ENCODE data around the gene ATP5F1D. TPM values are rescaled to one million over a fixed set of nuclear protein-coding genes. Genes with fewer than 3 reads are reported as not detected.

Gene ATP5F1D
- total and polyA plus RNA-seq, 2 donors (not counting 1 experiment from before 2014, with no cell fraction given), result 150 to 166 TPM

DNA sequence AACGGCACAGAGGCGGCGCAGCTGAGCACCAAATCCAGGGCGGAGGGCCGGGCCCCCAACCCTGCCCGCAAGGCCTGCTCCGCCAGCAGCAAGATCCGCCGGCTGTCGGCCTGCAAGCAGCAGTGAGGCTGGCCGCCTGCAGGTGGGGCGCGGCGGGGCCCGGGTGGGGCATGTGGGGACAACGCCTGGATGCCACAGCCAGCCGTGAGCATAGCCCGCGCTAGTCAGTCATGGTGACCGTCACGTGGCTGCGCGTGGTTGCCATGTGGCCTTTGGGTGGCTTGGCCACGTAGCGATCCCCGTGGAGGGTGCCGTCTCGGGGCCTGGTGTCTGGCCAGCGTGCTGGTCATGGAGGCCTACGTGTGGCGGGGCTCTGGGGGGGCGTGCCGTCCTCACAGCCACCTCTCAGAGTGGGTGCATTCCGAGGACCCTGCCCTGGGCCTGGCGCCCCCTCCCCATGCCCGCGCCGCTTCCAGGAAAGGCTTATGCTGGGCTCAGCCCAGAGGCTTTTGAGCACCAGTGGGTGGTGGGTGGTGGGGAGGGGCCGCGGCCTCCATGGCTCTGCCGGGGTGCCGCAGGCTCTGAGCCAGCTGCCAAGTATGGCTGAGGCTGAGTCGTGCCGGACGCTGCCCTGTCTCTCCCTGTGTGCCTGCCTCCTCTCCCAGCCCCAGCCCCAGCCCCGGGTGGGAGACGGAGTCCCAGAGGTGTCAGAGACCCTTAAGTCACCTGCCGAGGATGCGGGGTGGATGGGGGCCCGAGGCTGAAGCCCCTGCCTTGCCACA is 14.8 kb upstream of the ATP5F1D start:
- Histone ChIP-seq H3K4me1 (ENCODE audit: control insufficient read depth in 2 of 2, insufficient read depth in 2 of 2, low read length in 2 of 2) (no peaks in the 10 kb centered on the region), H3K27me3 (replicated peaks in 1 of 4; ENCODE audit: control extremely low read depth in 1 of 4, control insufficient read depth in 3 of 4, insufficient read depth in 4 of 4, low read length in 3 of 4) (no peaks in the 10 kb centered on the region), H3K27ac (ENCODE audit: low read length in 2 of 2) (no peak overlapping the region), H4K20me1 (ENCODE audit: control insufficient read depth, insufficient read depth, low read length, poor library complexity, severe bottlenecking) (peaks cover 14% of the 10 kb centered on the region), H3K36me3 (replicated peaks in 1 of 2; ENCODE audit: control extremely low read depth in 1 of 2, control insufficient read depth in 1 of 2, extremely low read depth in 1 of 2, insufficient read depth in 2 of 2, low read length in 1 of 2) (peaks cover 0 to 26% of the 10 kb centered on the region in 2 experiments), H2AFZ (ENCODE audit: insufficient read depth, low read depth, low read length, poor library complexity, severe bottlenecking) (no peak overlapping the region), H3K9ac (ENCODE audit: low read length) (no peak overlapping the region), H3K4me2 (replicated peaks; ENCODE audit: low read depth, low read length, poor library complexity, severe bottlenecking) (no peak overlapping the region), H3K9me3 (ENCODE audit: control extremely low read depth in 1 of 3, control insufficient read depth in 2 of 3, insufficient read depth in 1 of 3, low read length in 2 of 3) (no peaks in the 10 kb centered on the region), H3K4me3 (ENCODE audit: control extremely low read depth in 1 of 5, extremely low read depth in 1 of 5, insufficient read depth in 1 of 5, low read depth in 2 of 5, low read length in 4 of 5) (no peak overlapping the region), H3K79me2 (ENCODE audit: control insufficient read depth, insufficient read depth, low read length) (peaks cover 10% of the 10 kb centered on the region)
- Mint-ChIP-seq H3K27ac (no peak overlapping the region), H3K27me3 (no peaks in the 10 kb centered on the region), H3K4me1 (peaks cover 2% of the 10 kb centered on the region), H3K4me3 (no peak overlapping the region), H3K9me3 (ENCODE audit: insufficient read depth) (no peaks in the 10 kb centered on the region)
- no peak for DNase-seq
- ChIA-PET CTCF (no interaction called here), POLR2A (no interaction called here)
- intact Hi-C loops (cut with micrococcal nuclease), result no loop called here
- TF ChIP-seq EZH2 (IDR thresholded peaks at IDR 0.05; ENCODE audit: borderline replicate concordance, insufficient read depth, low read depth, low read length, poor library complexity, severe bottlenecking), result no peak
- TF ChIP-seq, protein P1, sequence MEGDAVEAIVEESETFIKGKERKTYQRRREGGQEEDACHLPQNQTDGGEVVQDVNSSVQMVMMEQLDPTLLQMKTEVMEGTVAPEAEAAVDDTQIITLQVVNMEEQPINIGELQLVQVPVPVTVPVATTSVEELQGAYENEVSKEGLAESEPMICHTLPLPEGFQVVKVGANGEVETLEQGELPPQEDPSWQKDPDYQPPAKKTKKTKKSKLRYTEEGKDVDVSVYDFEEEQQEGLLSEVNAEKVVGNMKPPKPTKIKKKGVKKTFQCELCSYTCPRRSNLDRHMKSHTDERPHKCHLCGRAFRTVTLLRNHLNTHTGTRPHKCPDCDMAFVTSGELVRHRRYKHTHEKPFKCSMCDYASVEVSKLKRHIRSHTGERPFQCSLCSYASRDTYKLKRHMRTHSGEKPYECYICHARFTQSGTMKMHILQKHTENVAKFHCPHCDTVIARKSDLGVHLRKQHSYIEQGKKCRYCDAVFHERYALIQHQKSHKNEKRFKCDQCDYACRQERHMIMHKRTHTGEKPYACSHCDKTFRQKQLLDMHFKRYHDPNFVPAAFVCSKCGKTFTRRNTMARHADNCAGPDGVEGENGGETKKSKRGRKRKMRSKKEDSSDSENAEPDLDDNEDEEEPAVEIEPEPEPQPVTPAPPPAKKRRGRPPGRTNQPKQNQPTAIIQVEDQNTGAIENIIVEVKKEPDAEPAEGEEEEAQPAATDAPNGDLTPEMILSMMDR (IDR thresholded peaks at IDR 0.05), result no peak
- WGBS (ENCODE audit: insufficient coverage), result 95% methylated on average over 48 of the region's 50 CpGs
- ATAC-seq (ENCODE audit: low read depth), result no peak

DNA sequence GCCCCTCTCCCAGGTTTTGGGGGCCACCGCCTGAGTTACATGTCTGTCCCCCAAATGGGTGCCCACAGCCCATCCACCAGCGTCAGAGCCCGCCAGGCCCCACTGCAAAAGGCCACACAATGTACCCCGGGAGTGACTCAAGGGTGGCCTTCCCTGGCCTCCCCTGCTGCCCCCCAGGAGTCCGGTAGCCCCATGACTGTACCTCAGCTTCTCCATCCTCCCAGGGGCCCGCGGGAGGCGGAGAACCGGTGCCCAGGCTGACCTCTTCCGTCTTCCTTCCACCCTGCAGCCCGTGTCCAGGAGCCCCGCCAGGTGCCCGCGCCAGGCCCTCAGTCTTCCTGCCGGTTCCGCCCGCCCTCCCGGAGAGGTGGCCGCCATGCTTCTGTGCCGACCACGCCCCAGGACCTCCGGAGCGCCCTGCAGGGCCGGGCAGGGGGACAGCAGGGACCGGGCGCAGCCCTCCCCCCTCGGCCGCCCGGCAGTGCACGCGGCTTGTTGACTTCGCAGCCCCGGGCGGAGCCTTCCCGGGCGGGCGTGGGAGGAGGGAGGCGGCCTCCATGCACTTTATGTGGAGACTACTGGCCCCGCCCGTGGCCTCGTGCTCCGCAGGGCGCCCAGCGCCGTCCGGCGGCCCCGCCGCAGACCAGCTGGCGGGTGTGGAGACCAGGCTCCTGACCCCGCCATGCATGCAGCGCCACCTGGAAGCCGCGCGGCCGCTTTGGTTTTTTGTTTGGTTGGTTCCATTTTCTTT is 14.1 kb upstream of the ATP5F1D start:
- Mint-ChIP-seq H3K9me3 (ENCODE audit: insufficient read depth) (no peaks in the 10 kb centered on the region), H3K4me3 (no peak overlapping the region), H3K27me3 (no peaks in the 10 kb centered on the region), H3K4me1 (peaks cover 2% of the 10 kb centered on the region), H3K27ac (no peak overlapping the region)
- WGBS (ENCODE audit: insufficient coverage), result 98% methylated on average over 35 of the region's 56 CpGs
- Histone ChIP-seq H3K9ac (ENCODE audit: low read length) (no peak overlapping the region), H3K4me2 (replicated peaks; ENCODE audit: low read depth, low read length, poor library complexity, severe bottlenecking) (no peak overlapping the region), H3K4me3 (ENCODE audit: control extremely low read depth in 1 of 5, extremely low read depth in 1 of 5, insufficient read depth in 1 of 5, low read depth in 2 of 5, low read length in 4 of 5) (no peak overlapping the region), H3K9me3 (ENCODE audit: control extremely low read depth in 1 of 3, control insufficient read depth in 2 of 3, insufficient read depth in 1 of 3, low read length in 2 of 3) (no peaks in the 10 kb centered on the region), H2AFZ (ENCODE audit: insufficient read depth, low read depth, low read length, poor library complexity, severe bottlenecking) (no peak overlapping the region), H3K79me2 (ENCODE audit: control insufficient read depth, insufficient read depth, low read length) (peaks cover 3% of the 10 kb centered on the region), H3K27me3 (replicated peaks in 1 of 4; ENCODE audit: control extremely low read depth in 1 of 4, control insufficient read depth in 3 of 4, insufficient read depth in 4 of 4, low read length in 3 of 4) (no peaks in the 10 kb centered on the region), H3K4me1 (ENCODE audit: control insufficient read depth in 2 of 2, insufficient read depth in 2 of 2, low read length in 2 of 2) (no peaks in the 10 kb centered on the region), H3K36me3 (replicated peaks in 1 of 2; ENCODE audit: control extremely low read depth in 1 of 2, control insufficient read depth in 1 of 2, extremely low read depth in 1 of 2, insufficient read depth in 2 of 2, low read length in 1 of 2) (peaks cover 0 to 26% of the 10 kb centered on the region in 2 experiments), H4K20me1 (ENCODE audit: control insufficient read depth, insufficient read depth, low read length, poor library complexity, severe bottlenecking) (peaks cover 12% of the 10 kb centered on the region), H3K27ac (ENCODE audit: low read length in 2 of 2) (no peak overlapping the region)
- intact Hi-C loops (cut with micrococcal nuclease), result no loop called here
- ChIA-PET CTCF (no interaction called here), POLR2A (no interaction called here)
- DNase-seq (no peak), ATAC-seq (ENCODE audit: low read depth) (no peak)
- TF ChIP-seq EZH2 (IDR thresholded peaks at IDR 0.05; ENCODE audit: borderline replicate concordance, insufficient read depth, low read depth, low read length, poor library complexity, severe bottlenecking), result no peak
- TF ChIP-seq, protein P1 (IDR thresholded peaks at IDR 0.05), result no peak
